Measurements from ENCODE around the gene HPGDS. TPM values are rescaled to one million over a fixed set of nuclear protein-coding genes. Genes with fewer than 3 reads are reported as not detected.

The HPGDS gene
- total RNA-seq, 2 donors from 2014 or later = 2.1 to 3.4 TPM

GRCh38 chr4:94271248-94271647 is 71.4 kb downstream of the HPGDS start:
- 71% methylated on average over 2 of the region's 2 CpGs for WGBS

GRCh38 chr4:94267037-94267436 is 75.6 kb downstream of the HPGDS start:
- 98% methylated on average over 4 of the region's 4 CpGs for WGBS
- intact Hi-C loops (cut with DNase I) = no loop called here
- H3K4me1 ChIP-seq (replicated peaks) = no peaks in the 10 kb centered on the region
- no peak for DNase-seq (ENCODE audit: low spot score)
- no peak overlapping the region for H3K4me3 ChIP-seq
- no peaks in the 10 kb centered on the region for H3K36me3 ChIP-seq
- no peaks in the 10 kb centered on the region for H3K27me3 ChIP-seq (replicated peaks; ENCODE audit: insufficient read depth)
- H3K9me3 ChIP-seq = no peaks in the 10 kb centered on the region
- no peak overlapping the region for H3K27ac ChIP-seq
- TF ChIP-seq POLR2AphosphoS5 (IDR thresholded peaks at IDR 0.05) (no peak), CTCF (IDR thresholded peaks at IDR 0.05) (no peak), POLR2A (IDR thresholded peaks at IDR 0.05) (no peak)

More at GRCh38 chr4:94271248-94271647, 71.4 kb downstream of the HPGDS start:
- Histone ChIP-seq H3K9me3 (no peaks in the 10 kb centered on the region), H3K27me3 (replicated peaks; ENCODE audit: insufficient read depth) (no peaks in the 10 kb centered on the region), H3K27ac (no peak overlapping the region), H3K4me3 (no peak overlapping the region), H3K36me3 (no peaks in the 10 kb centered on the region), H3K4me1 (replicated peaks) (no peaks in the 10 kb centered on the region)
- TF ChIP-seq POLR2A (IDR thresholded peaks at IDR 0.05) = no peak
- no peak for TF ChIP-seq POLR2AphosphoS5 (IDR thresholded peaks at IDR 0.05)
- TF ChIP-seq CTCF (IDR thresholded peaks at IDR 0.05) = no peak
- DNase-seq (ENCODE audit: low spot score) = no peak
- intact Hi-C loops (cut with DNase I) = no loop called here

DNA sequence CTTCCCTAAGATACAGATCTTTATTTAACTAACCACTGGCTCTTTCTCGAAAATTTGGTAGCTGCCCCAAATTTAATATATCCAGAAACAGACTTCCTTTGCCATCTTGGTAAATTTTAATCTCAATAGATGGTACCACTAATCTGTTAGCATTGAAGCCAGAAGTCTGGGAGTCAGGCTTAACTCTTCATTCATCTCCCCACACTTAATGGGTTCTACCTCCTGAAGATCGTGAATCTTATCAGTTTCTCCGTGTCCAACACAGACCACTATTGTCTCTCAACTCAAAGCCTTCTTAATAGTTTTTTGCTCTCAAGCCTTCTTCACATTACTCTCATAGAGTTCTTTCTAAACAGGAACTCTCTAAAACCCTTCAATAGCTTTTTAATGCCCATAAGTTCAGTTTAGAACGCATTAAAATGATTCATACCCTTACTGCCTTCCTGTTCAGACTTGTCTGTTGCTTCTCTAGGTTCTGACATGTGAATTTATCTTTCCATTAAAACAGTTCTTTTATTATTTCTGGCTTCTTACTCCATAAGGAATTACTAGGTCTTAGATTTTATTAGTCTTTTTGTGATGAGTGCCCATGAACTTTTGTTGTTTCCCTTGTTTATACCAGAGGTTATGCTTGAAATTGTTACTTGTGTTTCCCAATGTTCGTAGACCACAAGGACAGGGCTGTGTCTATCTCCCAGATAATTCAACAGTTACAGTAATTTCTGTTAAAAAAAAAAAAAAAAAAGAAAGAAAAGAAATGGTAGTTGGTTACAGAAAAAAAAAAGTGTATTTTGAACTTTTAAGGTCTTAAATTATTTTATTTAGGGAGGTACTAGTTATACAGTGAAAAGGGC is 80.2 kb downstream of the HPGDS start:
- Histone ChIP-seq H3K4me3 (no peak overlapping the region), H3K9me3 (no peaks in the 10 kb centered on the region), H3K4me1 (replicated peaks) (no peaks in the 10 kb centered on the region), H3K27me3 (replicated peaks; ENCODE audit: insufficient read depth) (no peaks in the 10 kb centered on the region), H3K27ac (no peak overlapping the region), H3K36me3 (no peaks in the 10 kb centered on the region)
- TF ChIP-seq CTCF (IDR thresholded peaks at IDR 0.05) (no peak), POLR2AphosphoS5 (IDR thresholded peaks at IDR 0.05) (no peak), POLR2A (IDR thresholded peaks at IDR 0.05) (no peak)
- no peak for DNase-seq (ENCODE audit: low spot score)
- intact Hi-C loops (cut with DNase I) = no loop called here
- WGBS = 47% methylated on average over 5 of the region's 5 CpGs

DNA sequence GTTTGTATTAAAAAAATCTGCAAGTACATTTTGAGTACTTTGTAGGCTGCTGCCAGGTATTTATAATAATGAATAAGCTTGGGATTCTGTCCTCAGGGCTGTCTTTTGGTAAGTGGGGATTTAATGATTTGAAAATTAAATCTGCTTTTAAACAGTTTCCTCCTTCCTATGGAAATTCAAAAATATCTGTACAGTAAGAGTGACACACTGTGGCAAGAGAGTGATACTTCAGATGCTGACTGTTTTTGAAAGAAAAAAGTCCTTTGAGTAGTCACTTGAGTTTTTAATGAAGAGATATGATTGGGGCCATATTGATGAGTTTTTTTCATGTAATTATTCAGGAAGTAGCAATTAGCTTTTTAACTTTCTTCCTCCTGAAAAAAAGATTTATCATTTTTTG is 85.8 kb downstream of the HPGDS start:
- H3K27ac ChIP-seq = no peak overlapping the region
- intact Hi-C loops (cut with DNase I) = no loop called here
- H3K4me3 ChIP-seq = no peak overlapping the region
- TF ChIP-seq CTCF (IDR thresholded peaks at IDR 0.05) = peak in 1 of 4 experiments; percentile 26
- TF ChIP-seq POLR2AphosphoS5 (IDR thresholded peaks at IDR 0.05) = no peak
- TF ChIP-seq POLR2A (IDR thresholded peaks at IDR 0.05) = no peak
- no peaks in the 10 kb centered on the region for H3K27me3 ChIP-seq (replicated peaks; ENCODE audit: insufficient read depth)
- H3K9me3 ChIP-seq = no peaks in the 10 kb centered on the region
- DNase-seq (ENCODE audit: low spot score) = no peak
- H3K4me1 ChIP-seq (replicated peaks) = no peaks in the 10 kb centered on the region
- H3K36me3 ChIP-seq = peaks cover 0 to 4% of the 10 kb centered on the region in 2 donors
